IPS-NIHi11 (cell line): Measurements from ENCODE around the gene TIMM22.
"Not testable (repeated sequence)": the region's sequence is repeated elsewhere in the genome, so short reads cannot be mapped to it uniquely, and the experiment has no call there.

Experiments used
- DNase-seq: peaks from one replicate; pipeline ENCODE4 v3.0.0; 2012; ENCODE audit warnings: mixed read lengths, low spot score

Gene TIMM22

GRCh38 chr17:1039511-1040215, 42.7 kb downstream of the TIMM22 start:
- peak; percentile 48 for DNase-seq

GRCh38 chr17:1040216-1040600, 43.3 kb downstream of the TIMM22 start:
- no peak for DNase-seq

GRCh38 chr17:1041746-1042145, 44.8 kb downstream of the TIMM22 start:
- no peak for DNase-seq

GRCh38 chr17:1042486-1042885, 45.6 kb downstream of the TIMM22 start:
- no peak for DNase-seq

- peak; percentile 66 for DNase-seq
Measured at GRCh38 chr17:1043601-1044251, 46.8 kb downstream of the TIMM22 start.

- not testable (repeated sequence) for DNase-seq
Measured at GRCh38 chr17:1044387-1045009, 47.6 kb downstream of the TIMM22 start.

GRCh38 chr17:1045456-1045855, 48.5 kb downstream of the TIMM22 start:
- no peak for DNase-seq

GRCh38 chr17:1047177-1047878, 50.4 kb downstream of the TIMM22 start:
- DNase-seq: no peak

- DNase-seq: no peak
Measured at GRCh38 chr17:1047879-1048470, 51.0 kb downstream of the TIMM22 start.

GRCh38 chr17:1048516-1049115, 51.7 kb downstream of the TIMM22 start:
- DNase-seq: not testable (repeated sequence)

GRCh38 chr17:1049446-1050225, 52.7 kb downstream of the TIMM22 start:
- no peak for DNase-seq

- DNase-seq: no peak
Measured at GRCh38 chr17:1050246-1050995, 53.5 kb downstream of the TIMM22 start.

GRCh38 chr17:1050996-1051925, 54.3 kb downstream of the TIMM22 start:
- DNase-seq: no peak
